HepG2 (cell line): ENCODE data around the gene NDST1. TPM values are rescaled to one million over a fixed set of nuclear protein-coding genes. Genes with fewer than 3 reads are reported as not detected.

Source experiments
- ATAC-seq: fragments of 200-7000 bp; cut with Tn5 transposase; 3 replicates; pipeline ENCODE4 v1.9.1; 2020; ENCODE audit warnings: mild to moderate bottlenecking, moderate library complexity
- BruUV-seq: library from RNA; stranded (reverse); fragments of 400-500 nt; replicated peaks from 2 replicates; lab custom pipeline; 2021; lab: Mats Ljungman, UMichigan
- CTCF ChIA-PET: fragments of 300-600 bp; formaldehyde crosslinking; extraction: SDS; loops from one replicate; lab custom pipeline; 2021; ENCODE audit warnings: low total read pairs, inconsistent platforms, low intra/inter-chr PET ratio; lab: Yijun Ruan, JAX
- POLR2A ChIA-PET: fragments of 350-600 bp; sonication (Branson Sonifier 250); formaldehyde crosslinking; loops from one replicate; lab custom pipeline; 2020; ENCODE audit warnings: antibody characterized with exemption, inconsistent platforms; lab: Yijun Ruan, JAX
- DNase-seq: peaks from one replicate; pipeline ENCODE4 v3.0.0-alpha.2; 2015; ENCODE audit warnings: low spot score
- FAIRE-seq: peaks from 3 replicates; lab custom pipeline; 2011; peaks lifted over from hg19 to GRCh38; lab: Jason Lieb, UNC
- H2AFZ ChIP-seq: one replicate; pipeline ENCODE4 v1.6.1; 2011; ENCODE audit warnings: low read length, inconsistent platforms
- H3K27ac ChIP-seq: fragments of 300-600 bp; 3 replicates; pipeline ENCODE4 v1.8.0; 2011; ENCODE audit warnings: mixed run types, mild to moderate bottlenecking, mixed read lengths, low read length, inconsistent platforms; ENCODE audit not compliant: insufficient read depth; ENCODE audit errors: extremely low read length
- H3K27me3 ChIP-seq, 2 experiments: fragments of 200-600 bp in 1 of 2; 2 replicates in 1 of 2; 3 replicates in 1 of 2; pipeline versions ENCODE4 v1.6.0 to v1.8.0; 2011; ENCODE audit warnings: low read length in 2 of 2, mild to moderate bottlenecking in 2 of 2, moderate library complexity in 2 of 2, inconsistent platforms in 1 of 2; ENCODE audit not compliant: insufficient read depth in 2 of 2, control insufficient read depth in 1 of 2
- H3K36me3 ChIP-seq, 2 experiments: fragments of 200-600 bp in 1 of 2; replicated peaks in 1 of 2; 2 replicates in 1 of 2; 3 replicates in 1 of 2; pipeline versions ENCODE4 v1.5.1 to v1.8.0; 2011; ENCODE audit warnings: low read length in 2 of 2, inconsistent platforms in 1 of 2; ENCODE audit not compliant: insufficient read depth in 2 of 2, control insufficient read depth in 1 of 2
- H3K4me1 ChIP-seq: 2 replicates; pipeline ENCODE4 v1.5.1; 2012; ENCODE audit warnings: low read length, inconsistent platforms; ENCODE audit not compliant: insufficient read depth
- H3K4me2 ChIP-seq: 2 replicates; pipeline ENCODE4 v1.6.0; 2011; ENCODE audit warnings: low read depth, low read length, inconsistent platforms
- H3K4me3 ChIP-seq, 3 experiments: fragments of 200-600 bp in 1 of 3; sonication (generic), shearing (Covaris generic) in 1 of 3; replicated peaks in 1 of 3; 2 replicates each; pipeline ENCODE4 v1.5.1; 2011 to 2016; ENCODE audit warnings: low read length in 3 of 3, inconsistent platforms in 2 of 3, low read depth in 2 of 3, mild to moderate bottlenecking in 2 of 3, control low read depth in 1 of 3, mixed read lengths in 1 of 3; ENCODE audit not compliant: insufficient read depth in 1 of 3
- H3K79me2 ChIP-seq: one replicate; pipeline ENCODE4 v1.6.1; 2011; ENCODE audit warnings: low read length, inconsistent platforms; ENCODE audit not compliant: insufficient read depth
- H3K9ac ChIP-seq: 2 replicates; pipeline ENCODE4 v1.6.0; 2011; ENCODE audit warnings: mild to moderate bottlenecking, low read depth, low read length, inconsistent platforms; ENCODE audit not compliant: insufficient read depth
- H3K9me3 ChIP-seq: 2 replicates; pipeline ENCODE4 v1.5.1; 2012; ENCODE audit warnings: mild to moderate bottlenecking, low read length
- H4K20me1 ChIP-seq: 2 replicates; pipeline ENCODE4 v1.6.0; 2011; ENCODE audit warnings: inconsistent platforms, mild to moderate bottlenecking, low read length, moderate library complexity; ENCODE audit not compliant: insufficient read depth
- CBX5 ChIP-seq: sonication (generic); formaldehyde crosslinking; IDR thresholded peaks from 2 replicates; pipeline ENCODE4 v1.4.0; 2020; ENCODE audit warnings: missing genetic modification reagents, borderline replicate concordance
- HNF4A ChIP-seq: sonication (generic); formaldehyde crosslinking; IDR thresholded peaks from 2 replicates; pipeline ENCODE4 v1.4.0; 2020; ENCODE audit warnings: missing genetic modification reagents
- MBNL3 ChIP-seq: fragments of 250-450 bp; sonication (Bioruptor Pico); conservative IDR thresholded peaks from 2 replicates; pipeline ENCODE4 v1.8.0; 2022; ENCODE audit warnings: mild to moderate bottlenecking, inconsistent platforms
- SMARCE1 ChIP-seq: fragments of 450-650 bp; IDR thresholded peaks from 2 replicates; pipeline ENCODE4 v1.6.1; 2017; ENCODE audit warnings: borderline replicate concordance
- SNRNP70 ChIP-seq: fragments of 200-400 bp; formaldehyde crosslinking; IDR thresholded peaks from 2 replicates; pipeline ENCODE4 v1.6.1; 2017; ENCODE audit warnings: mild to moderate bottlenecking, low read depth, low read length, moderate library complexity
- SP5 ChIP-seq: IDR thresholded peaks from 2 replicates; pipeline ENCODE4 v1.6.1; 2016; ENCODE audit warnings: low read depth, borderline replicate concordance
- TCF7 ChIP-seq: sonication (generic); IDR thresholded peaks from 2 replicates; pipeline ENCODE4 v1.6.1; 2016; ENCODE audit warnings: antibody characterized with exemption, low read depth
- ZBTB46 ChIP-seq: sonication (generic); formaldehyde crosslinking; IDR thresholded peaks from 2 replicates; pipeline ENCODE4 v1.4.0; 2020; ENCODE audit warnings: mild to moderate bottlenecking, missing genetic modification reagents, borderline replicate concordance
- ZNF142 ChIP-seq: sonication (generic); formaldehyde crosslinking; IDR thresholded peaks from 2 replicates; pipeline ENCODE4 v1.4.0; 2020; ENCODE audit warnings: missing genetic modification reagents
- ZNF205 ChIP-seq: IDR thresholded peaks from 2 replicates; pipeline ENCODE4 v1.6.1; 2018; ENCODE audit warnings: missing biosample characterization, missing genetic modification reagents
- ZNF468 ChIP-seq: sonication (generic); formaldehyde crosslinking; IDR thresholded peaks from 2 replicates; pipeline ENCODE4 v1.8.0; 2022; ENCODE audit warnings: mild to moderate bottlenecking, moderate library complexity, missing genetic modification reagents
- ZNF75D ChIP-seq: sonication (generic); formaldehyde crosslinking; IDR thresholded peaks from 2 replicates; pipeline ENCODE4 v1.8.1; 2023; ENCODE audit warnings: missing genetic modification reagents, mild to moderate bottlenecking, borderline replicate concordance
- ZNF839 ChIP-seq: sonication (generic); formaldehyde crosslinking; IDR thresholded peaks from 2 replicates; pipeline ENCODE4 v1.4.0; 2020; ENCODE audit warnings: missing genetic modification reagents, mild to moderate bottlenecking, borderline replicate concordance
- WGBS: methylation state at CpG from one replicate; pipeline ENCODE4 v1.1.6; 2017; ENCODE audit warnings: low lambda C conversion rate; 5-methylcytosine and 5-hydroxymethylcytosine counted together
- in situ Hi-C: cut with HindIII; loops from 2 replicates; pipeline ENCODE4 v1.10.0; 2017; ENCODE audit warnings: low pct_unique_long_range_greater_than_20kb; ENCODE audit not compliant: extremely low pct_ligation_motif_present
- intact Hi-C: fragments of 100-400 bp; cut with micrococcal nuclease; formaldehyde crosslinking; loops from one replicate; pipeline ENCODE4 v1.10.0; 2022; ENCODE audit not compliant: unreplicated experiment
- polyA plus RNA-seq, 8 experiments: library from polyadenylated mRNA; depleted of rRNA in 3 of 8; stranded (reverse) in 7 of 8; unstranded in 1 of 8; fragments of >200 nt; fragmentation: Illumina TruSeq in 4 of 8; extraction: Trizol in 4 of 8; gene quantifications; 2 replicates each; pipeline versions ENCODE4 v1.2.1 to v1.2.3, GENCODE V29; 2011 to 2016; ENCODE audit warnings: low read depth in 4 of 8, missing spikeins in 1 of 8, mixed read lengths in 1 of 8; ENCODE audit not compliant: insufficient read depth in 1 of 8
- total RNA-seq, 5 experiments: library from RNA; depleted of rRNA; stranded (reverse); fragments of >200 nt; fragmentation: Illumina TruSeq; extraction: Trizol; gene quantifications; 2 replicates each; pipeline ENCODE4 v1.2.3, GENCODE V29; 2016; ENCODE audit warnings: low read depth in 1 of 5

The NDST1 gene
- total and polyA plus RNA-seq, 2 of the 13 experiments (the other 11 are each of a cell fraction or from before 2014, with no cell fraction given): 23.8 to 26.2 TPM

GRCh38 chr5:150553911-150554310 is 46.0 kb downstream of the NDST1 start:
- ATAC-seq: no peak
- POLR2A ChIA-PET: no interaction called here

More at GRCh38 chr5:150553911-150554310, 46.0 kb downstream of the NDST1 start:
- BruUV-seq: no TSS peak
- 95% methylated on average over 7 of the region's 8 CpGs for WGBS
- intact Hi-C loops (no loop called here), in situ Hi-C loops (no loop called here)
- H3K27ac ChIP-seq: no peak overlapping the region
- DNase-seq: no peak
- no peak for TF ChIP-seq CBX5 (CRISPR knock-in tag)
- no peak for TF ChIP-seq ZNF839 (CRISPR knock-in tag)
- TF ChIP-seq TCF7: no peak
- no peak for TF ChIP-seq ZNF75D (CRISPR knock-in tag)
- no peak for TF ChIP-seq ZNF205
- TF ChIP-seq SP5 (CRISPR knock-in tag): no peak
- no peak for TF ChIP-seq ZNF142 (CRISPR knock-in tag)
- TF ChIP-seq ZBTB46 (CRISPR knock-in tag): no peak
- TF ChIP-seq MBNL3 (CRISPR knock-in tag): no peak
- no peak for TF ChIP-seq HNF4A (CRISPR knock-in tag)
- no peak for TF ChIP-seq SNRNP70
- no peak for TF ChIP-seq ZNF468 (CRISPR knock-in tag)
- no peak for TF ChIP-seq SMARCE1
- H3K9ac ChIP-seq: no peak overlapping the region
- H2AFZ ChIP-seq: no peak overlapping the region
- H3K4me2 ChIP-seq: no peak overlapping the region
- no peaks in the 10 kb centered on the region for H3K79me2 ChIP-seq
- H3K4me3 ChIP-seq: no peak overlapping the region
- peaks cover 22 to 49% of the 10 kb centered on the region in 2 experiments for H3K36me3 ChIP-seq
- FAIRE-seq: no peak
- H3K4me1 ChIP-seq: no peaks in the 10 kb centered on the region
- H3K27me3 ChIP-seq: no peaks in the 10 kb centered on the region
- H4K20me1 ChIP-seq: no peaks in the 10 kb centered on the region
- no peaks in the 10 kb centered on the region for H3K9me3 ChIP-seq
- CTCF ChIA-PET: no interaction called here
